H1 (cell line): ENCODE measurements around the gene KRT83. TPM values are rescaled to one million over a fixed set of nuclear protein-coding genes. Genes with fewer than 3 reads are reported as not detected.

Experiments
- CTCF ChIP-seq, 3 experiments: IDR thresholded peaks; 1 replicate in 2 of 3; 2 replicates in 1 of 3; pipeline versions ENCODE4 v1.5.1 to v1.6.1; 2011; ENCODE audit warnings: low read length in 3 of 3, mild to moderate bottlenecking in 3 of 3, inconsistent platforms in 2 of 3, low read depth in 1 of 3, moderate library complexity in 1 of 3; ENCODE audit not compliant: insufficient read depth in 1 of 3; ENCODE audit errors: control extremely low read depth in 1 of 3
- polyA plus RNA-seq, 7 experiments: library from polyadenylated mRNA; depleted of rRNA in 3 of 7; stranded (reverse) in 5 of 7; unstranded in 2 of 7; fragments of >200 nt in 5 of 7; fragments of 200-250 nt in 2 of 7; gene quantifications; 1 replicate in 5 of 7; 2 replicates in 1 of 7; 4 replicates in 1 of 7; pipeline versions ENCODE4 v1.2.1 to v1.2.3, GENCODE V29; 2011 to 2013; ENCODE audit warnings: missing spikeins in 2 of 7, mixed read lengths in 2 of 7
- total RNA-seq: library from RNA; stranded (reverse); fragmentation: NEBNext Ultra II Directional; extraction: Animal tissue kit (Norgen Biotek cat#: 25700); gene quantifications from 2 replicates; pipeline ENCODE4 v1.2.1, GENCODE V29; 2021

Gene KRT83
- total and polyA plus RNA-seq, 2 of the 8 experiments (the other 6 are each of a cell fraction or from before 2014, with no cell fraction given): not detected

- peak; percentile 97 to 100 (median 100) for TF ChIP-seq CTCF (IDR thresholded peaks at IDR 0.05; ENCODE audit: control extremely low read depth in 1 of 3, insufficient read depth in 1 of 3, low read depth in 1 of 3, low read length in 3 of 3)
- TF ChIP-seq, all 59 proteins: peak for 6
These were observed 6.0 kb upstream of the KRT83 start (continued) for GRCh38 chr12:52327052-52327829.
